CD4-positive, alpha-beta memory T cell (primary cell): Measurements from ENCODE around the gene LDB2. TPM values are rescaled to one million over a fixed set of nuclear protein-coding genes. Genes with fewer than 3 reads are reported as not detected.

Experiments used
- CTCF ChIA-PET: fragments of 350-600 bp; sonication (Branson Sonifier 250); formaldehyde crosslinking; loops from one replicate; lab custom pipeline; 2021; ENCODE audit warnings: inconsistent platforms; ENCODE audit not compliant: partially characterized antibody; lab: Charles Lee
- POLR2A ChIA-PET: fragments of 350-600 bp; sonication (Branson Sonifier 250); formaldehyde crosslinking; loops from one replicate; lab custom pipeline; 2021; ENCODE audit not compliant: partially characterized antibody; lab: Charles Lee
- DNase-seq, 5 donors: peaks; one replicate each; pipeline versions ENCODE4 v3.0.0 to v3.0.0-alpha.2; 2020 to 2022; ENCODE audit warnings: mixed read lengths in 1 of 5
- H3K27ac ChIP-seq: one replicate; pipeline ENCODE4 v1.7.0; 2013; ENCODE audit warnings: low read depth, low read length
- H3K27me3 ChIP-seq: 2 replicates; pipeline ENCODE4 v1.7.0; 2013; ENCODE audit warnings: mild to moderate bottlenecking, low read length, moderate library complexity; ENCODE audit not compliant: insufficient read depth
- H3K36me3 ChIP-seq: 2 replicates; pipeline ENCODE4 v1.7.0; 2013; ENCODE audit warnings: mild to moderate bottlenecking, low read length, moderate library complexity; ENCODE audit not compliant: insufficient read depth
- H3K4me1 ChIP-seq: 2 replicates; pipeline ENCODE4 v1.7.0; 2013; ENCODE audit warnings: mild to moderate bottlenecking, low read length, moderate library complexity; ENCODE audit not compliant: insufficient read depth
- H3K4me3 ChIP-seq, 2 donors: one replicate each; pipeline ENCODE4 v1.7.0; 2013; ENCODE audit warnings: low read length in 2 of 2, mild to moderate bottlenecking in 1 of 2
- H3K9me3 ChIP-seq, 2 donors: one replicate each; pipeline ENCODE4 v1.7.0; 2013; ENCODE audit warnings: low read length in 2 of 2, control low read depth in 1 of 2; ENCODE audit not compliant: control insufficient read depth in 1 of 2
- H3K27ac Mint-ChIP-seq, 7 donors: one replicate each; pipeline ENCODE4 v1.8.0; 2020 to 2021; ENCODE audit warnings: mixed read lengths in 7 of 7, mild to moderate bottlenecking in 6 of 7, inconsistent platforms in 3 of 7, moderate library complexity in 3 of 7
- H3K27me3 Mint-ChIP-seq, 2 donors: one replicate each; pipeline ENCODE4 v1.8.0; 2020 to 2021; ENCODE audit warnings: mixed read lengths in 2 of 2
- H3K36me3 Mint-ChIP-seq, 2 donors: one replicate each; pipeline ENCODE4 v1.8.0; 2020 to 2021; ENCODE audit warnings: mixed read lengths in 2 of 2, inconsistent platforms in 1 of 2, mild to moderate bottlenecking in 1 of 2
- H3K4me1 Mint-ChIP-seq, 4 donors: one replicate each; pipeline ENCODE4 v1.8.0; 2020 to 2021; ENCODE audit warnings: mixed read lengths in 4 of 4, mild to moderate bottlenecking in 1 of 4
- H3K4me3 Mint-ChIP-seq, 8 donors: one replicate each; pipeline ENCODE4 v1.8.0; 2020 to 2021; ENCODE audit warnings: mixed read lengths in 8 of 8, mild to moderate bottlenecking in 7 of 8, moderate library complexity in 6 of 8, inconsistent platforms in 3 of 8
- H3K9me3 Mint-ChIP-seq, 8 donors: one replicate each; pipeline ENCODE4 v1.8.0; 2020 to 2021; ENCODE audit warnings: mixed read lengths in 8 of 8, mild to moderate bottlenecking in 5 of 8, inconsistent platforms in 3 of 8, moderate library complexity in 1 of 8
- intact Hi-C: fragments of 100-400 bp; cut with micrococcal nuclease; formaldehyde crosslinking; loops from one replicate; pipeline ENCODE4 v1.15.1; 2023
- polyA plus RNA-seq, 2 donors: library from polyadenylated mRNA; unstranded; fragments of 300-500 nt; fragmentation: Illumina TruSeq; gene quantifications; one replicate each; pipeline ENCODE4 v1.2.3, GENCODE V29; 2021
- total RNA-seq, 2 experiments: library from RNA; stranded (reverse); gene quantifications; one replicate each; pipeline ENCODE4 v1.2.3, GENCODE V29; 2021

LDB2 gene
- total and polyA plus RNA-seq, 4 experiments from 2014 or later, result not detected

DNA sequence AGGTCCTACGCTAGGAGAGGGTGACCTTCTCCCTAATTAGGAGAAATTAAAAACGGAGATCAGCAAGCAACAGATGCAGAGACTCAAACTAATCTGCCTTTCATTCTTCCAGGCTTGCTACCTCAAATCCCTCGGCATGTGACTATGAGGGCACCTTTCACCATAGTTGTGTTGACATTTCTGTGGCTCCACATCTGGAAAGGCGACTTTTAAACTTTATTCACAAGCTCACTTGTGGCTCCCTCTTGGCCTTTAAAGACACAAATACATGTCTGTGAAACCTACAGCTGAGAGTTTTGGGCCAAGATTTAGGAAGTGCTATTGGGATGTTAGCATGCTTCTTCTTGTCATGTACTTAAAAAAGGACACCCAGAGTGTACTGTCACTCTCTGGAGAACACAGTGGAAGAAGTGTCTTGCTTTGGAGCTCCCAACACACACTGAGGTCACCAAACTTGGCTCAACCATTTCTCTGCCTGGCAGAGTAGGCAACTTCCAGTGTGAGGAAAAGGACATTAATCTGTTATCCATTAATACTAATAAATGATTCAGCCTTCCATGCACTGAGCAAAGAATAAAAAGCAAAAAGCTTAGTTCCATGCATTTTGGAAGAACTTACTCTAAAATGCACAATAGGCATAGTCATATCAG lies 60.1 kb downstream of the LDB2 start:
- ChIA-PET CTCF (no interaction called here), POLR2A (no interaction called here)
- Histone ChIP-seq H3K27me3 (no peaks in the 10 kb centered on the region), H3K4me1 (no peaks in the 10 kb centered on the region), H3K36me3 (no peaks in the 10 kb centered on the region), H3K9me3 (no peaks in the 10 kb centered on the region), H3K4me3 (no peak overlapping the region), H3K27ac (no peak overlapping the region)
- intact Hi-C loops, result no loop called here
- no peaks in the 10 kb centered on the region for H3K9me3 Mint-ChIP-seq
- no peak overlapping the region for H3K27ac Mint-ChIP-seq
- no peaks in the 10 kb centered on the region for H3K4me1 Mint-ChIP-seq
- H3K27me3 Mint-ChIP-seq, result peaks cover 0 to 2% of the 10 kb centered on the region in 2 donors
- H3K4me3 Mint-ChIP-seq, result no peak overlapping the region
- H3K36me3 Mint-ChIP-seq, result no peaks in the 10 kb centered on the region
- no peak for DNase-seq

DNA sequence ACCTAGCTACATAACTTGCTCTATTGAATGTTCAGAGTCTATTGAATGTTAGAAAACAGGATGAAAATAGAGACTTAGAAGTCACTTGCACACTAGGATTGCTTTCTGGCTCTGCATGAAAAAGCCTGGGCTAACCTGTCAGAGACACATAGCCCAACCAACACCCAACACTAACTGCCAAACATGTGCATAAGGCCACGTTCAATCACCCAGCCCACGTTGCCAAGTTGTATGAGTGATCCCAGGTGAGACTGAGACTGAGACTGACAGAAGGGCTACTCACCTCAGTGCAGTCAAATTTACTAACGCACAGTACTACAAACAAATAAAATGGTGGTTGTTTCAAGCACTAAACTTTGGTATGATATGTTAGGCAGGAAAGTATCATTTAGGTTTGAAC lies 61.0 kb downstream of the LDB2 start:
- Histone ChIP-seq H3K4me1 (no peaks in the 10 kb centered on the region), H3K4me3 (no peak overlapping the region), H3K27ac (no peak overlapping the region), H3K9me3 (no peaks in the 10 kb centered on the region), H3K27me3 (no peaks in the 10 kb centered on the region), H3K36me3 (no peaks in the 10 kb centered on the region)
- H3K27me3 Mint-ChIP-seq, result peaks cover 0 to 3% of the 10 kb centered on the region in 2 donors
- ChIA-PET POLR2A (no interaction called here), CTCF (no interaction called here)
- no peak for DNase-seq
- no peak overlapping the region for H3K27ac Mint-ChIP-seq
- no peak overlapping the region for H3K4me3 Mint-ChIP-seq
- H3K36me3 Mint-ChIP-seq, result no peaks in the 10 kb centered on the region
- H3K9me3 Mint-ChIP-seq, result no peaks in the 10 kb centered on the region
- no peaks in the 10 kb centered on the region for H3K4me1 Mint-ChIP-seq
- intact Hi-C loops, result no loop called here

DNA sequence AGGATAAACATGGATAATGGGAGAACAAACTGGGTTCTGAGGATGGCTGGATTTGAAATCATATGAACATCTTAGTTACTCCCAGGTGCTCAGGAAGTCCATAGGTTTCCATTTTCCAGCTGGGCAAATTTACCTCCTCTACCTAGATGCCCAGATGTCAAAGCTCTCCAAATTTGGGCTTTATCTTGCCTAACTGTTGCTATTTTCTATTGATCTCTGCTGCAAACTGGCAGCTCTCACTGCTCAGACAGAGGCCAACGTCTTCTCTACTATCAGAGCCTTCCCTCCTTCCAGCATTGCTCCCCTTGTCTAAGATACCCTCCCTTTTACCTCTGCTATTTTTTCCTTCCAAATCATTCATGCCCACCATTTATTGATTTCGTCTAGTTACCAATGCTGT lies 62.1 kb downstream of the LDB2 start:
- no peaks in the 10 kb centered on the region for H3K27me3 ChIP-seq
- no peaks in the 10 kb centered on the region for H3K4me1 ChIP-seq
- H3K36me3 ChIP-seq, result no peaks in the 10 kb centered on the region
- ChIA-PET POLR2A (no interaction called here), CTCF (no interaction called here)
- H3K4me3 Mint-ChIP-seq, result no peak overlapping the region
- no peaks in the 10 kb centered on the region for H3K4me1 Mint-ChIP-seq
- H3K9me3 ChIP-seq, result no peaks in the 10 kb centered on the region
- intact Hi-C loops, result no loop called here
- H3K9me3 Mint-ChIP-seq, result no peaks in the 10 kb centered on the region
- peaks cover 0 to 3% of the 10 kb centered on the region in 2 donors for H3K27me3 Mint-ChIP-seq
- H3K36me3 Mint-ChIP-seq, result no peaks in the 10 kb centered on the region
- H3K27ac ChIP-seq, result no peak overlapping the region
- DNase-seq, result no peak
- H3K27ac Mint-ChIP-seq, result no peak overlapping the region
- no peak overlapping the region for H3K4me3 ChIP-seq

DNA sequence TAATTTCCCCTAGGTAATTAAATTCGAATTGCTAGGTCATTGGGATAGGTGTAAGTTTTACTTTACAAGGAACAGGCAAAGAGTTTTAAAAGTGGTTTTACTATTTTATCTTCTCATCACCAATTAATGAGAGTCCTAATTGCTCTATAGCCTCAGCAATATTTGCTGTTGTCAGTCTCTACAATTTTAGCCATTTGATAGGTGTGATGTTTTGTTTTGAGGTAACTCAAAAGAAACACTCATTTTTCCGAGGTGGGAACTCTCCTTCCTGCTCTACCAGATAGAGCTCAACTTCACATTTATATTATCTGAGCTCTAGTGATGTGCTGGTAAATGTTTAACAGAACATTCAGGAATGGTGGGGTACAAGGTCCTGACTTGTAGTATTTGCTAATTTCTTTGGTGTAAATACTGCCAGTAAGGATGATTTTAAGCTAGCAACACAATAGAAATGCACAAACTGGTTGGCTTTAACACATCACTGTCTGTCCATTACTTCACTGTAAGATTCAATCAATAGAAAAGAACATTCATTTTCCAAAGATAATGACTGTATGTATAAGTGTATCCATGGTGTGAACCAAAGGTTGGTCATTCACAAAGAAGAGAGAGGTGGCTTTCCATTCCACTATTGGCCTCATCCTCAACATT lies 62.7 kb downstream of the LDB2 start:
- H3K27me3 Mint-ChIP-seq, result peaks cover 0 to 3% of the 10 kb centered on the region in 2 donors
- CTCF ChIA-PET, result no interaction called here
- H3K9me3 Mint-ChIP-seq, result no peaks in the 10 kb centered on the region
- Histone ChIP-seq H3K4me3 (no peak overlapping the region), H3K4me1 (no peaks in the 10 kb centered on the region), H3K27me3 (no peaks in the 10 kb centered on the region), H3K36me3 (no peaks in the 10 kb centered on the region), H3K9me3 (no peaks in the 10 kb centered on the region), H3K27ac (no peak overlapping the region)
- H3K27ac Mint-ChIP-seq, result no peak overlapping the region
- H3K4me3 Mint-ChIP-seq, result no peak overlapping the region
- H3K4me1 Mint-ChIP-seq, result no peaks in the 10 kb centered on the region
- POLR2A ChIA-PET, result no interaction called here
- intact Hi-C loops, result no loop called here
- no peak for DNase-seq
- no peaks in the 10 kb centered on the region for H3K36me3 Mint-ChIP-seq

DNA sequence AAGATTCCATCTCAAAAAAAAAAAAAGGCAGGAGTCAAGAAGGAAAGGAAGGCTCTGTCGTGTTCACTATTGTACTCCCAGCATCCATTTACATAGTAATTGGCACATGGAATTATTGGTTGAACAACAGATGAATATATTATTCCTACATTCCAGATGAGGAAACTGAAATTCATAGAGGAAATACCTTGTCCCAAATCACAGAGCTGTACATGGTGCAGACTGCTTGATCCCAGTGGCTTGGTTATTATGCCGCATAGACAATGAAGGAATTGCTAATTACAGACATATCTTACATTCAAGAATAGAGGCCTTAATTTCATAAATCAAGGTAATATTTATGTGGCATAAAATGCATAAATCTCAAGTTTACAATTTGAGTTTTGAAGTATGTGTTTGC lies 63.6 kb downstream of the LDB2 start:
- H3K4me1 ChIP-seq, result no peaks in the 10 kb centered on the region
- no peaks in the 10 kb centered on the region for H3K27me3 ChIP-seq
- no peak overlapping the region for H3K27ac Mint-ChIP-seq
- no peaks in the 10 kb centered on the region for H3K36me3 ChIP-seq
- H3K36me3 Mint-ChIP-seq, result no peaks in the 10 kb centered on the region
- H3K4me3 ChIP-seq, result no peak overlapping the region
- DNase-seq, result no peak
- H3K4me3 Mint-ChIP-seq, result no peak overlapping the region
- ChIA-PET CTCF (no interaction called here), POLR2A (no interaction called here)
- H3K9me3 ChIP-seq, result no peaks in the 10 kb centered on the region
- peaks cover 3 to 4% of the 10 kb centered on the region in 2 donors for H3K27me3 Mint-ChIP-seq
- no peaks in the 10 kb centered on the region for H3K4me1 Mint-ChIP-seq
- intact Hi-C loops, result no loop called here
- H3K27ac ChIP-seq, result no peak overlapping the region
- H3K9me3 Mint-ChIP-seq, result peaks cover 0 to 6% (median 0%) of the 10 kb centered on the region in 8 donors

DNA sequence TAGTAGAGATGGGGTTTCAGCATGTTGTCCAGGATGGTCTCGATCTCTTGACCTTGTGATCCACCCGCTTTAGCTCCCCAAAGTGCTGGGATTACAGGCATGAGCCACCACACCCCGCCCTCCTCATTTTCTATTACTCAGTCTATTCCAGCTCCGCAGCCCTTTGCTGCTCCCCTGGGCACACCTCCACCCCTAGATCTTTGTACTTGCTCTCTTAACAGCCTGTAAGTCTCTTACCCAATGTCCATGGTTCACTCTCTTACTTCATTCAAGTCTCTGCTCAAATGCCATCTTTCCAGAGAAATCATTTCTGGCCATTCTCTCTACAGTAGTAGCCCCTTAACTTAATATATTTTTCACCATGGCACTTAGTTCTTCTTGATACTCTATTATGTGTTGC lies 64.7 kb downstream of the LDB2 start:
- H3K36me3 ChIP-seq, result no peaks in the 10 kb centered on the region
- ChIA-PET POLR2A (no interaction called here), CTCF (interaction anchor here (0.6 kb wide), 1 partner anchor 491 kb away, joined by 3 read pairs; no protein-coding TSS in a partner anchor)
- Mint-ChIP-seq H3K9me3 (peaks cover 0 to 6% (median 0%) of the 10 kb centered on the region in 8 donors), H3K27me3 (peaks cover 3 to 5% of the 10 kb centered on the region in 2 donors), H3K4me3 (no peak overlapping the region), H3K36me3 (no peaks in the 10 kb centered on the region), H3K4me1 (no peaks in the 10 kb centered on the region), H3K27ac (no peak overlapping the region)
- H3K9me3 ChIP-seq, result no peaks in the 10 kb centered on the region
- no peak overlapping the region for H3K27ac ChIP-seq
- intact Hi-C loops, result no loop called here
- H3K4me1 ChIP-seq, result no peaks in the 10 kb centered on the region
- no peak overlapping the region for H3K4me3 ChIP-seq
- no peak for DNase-seq
- no peaks in the 10 kb centered on the region for H3K27me3 ChIP-seq

DNA sequence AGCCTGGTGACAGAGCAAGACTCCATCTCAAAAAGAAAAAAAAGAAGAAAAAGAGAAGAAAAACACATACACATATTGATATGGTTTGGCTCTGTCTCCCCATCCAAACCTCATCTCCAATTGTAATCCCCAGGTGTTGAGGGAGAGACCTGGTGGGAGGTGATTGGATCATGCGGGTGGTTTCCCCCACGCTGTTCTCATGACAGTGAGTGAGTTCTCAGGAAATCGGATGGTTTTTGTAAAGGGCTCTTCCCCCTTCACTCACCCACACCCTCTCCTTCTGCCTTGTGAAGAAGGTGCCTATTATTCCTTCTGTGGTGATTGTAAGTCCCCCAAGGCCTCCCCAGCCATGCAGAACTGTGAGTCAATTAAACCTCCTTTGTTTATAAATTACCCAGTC lies 68.4 kb downstream of the LDB2 start:
- Histone ChIP-seq H3K4me1 (no peaks in the 10 kb centered on the region), H3K4me3 (no peak overlapping the region), H3K27me3 (no peaks in the 10 kb centered on the region), H3K36me3 (no peaks in the 10 kb centered on the region), H3K27ac (no peak overlapping the region), H3K9me3 (no peaks in the 10 kb centered on the region)
- ChIA-PET POLR2A (no interaction called here), CTCF (no interaction called here)
- Mint-ChIP-seq H3K27ac (no peak overlapping the region), H3K4me1 (no peaks in the 10 kb centered on the region), H3K4me3 (no peak overlapping the region), H3K9me3 (peaks cover 0 to 6% (median 0%) of the 10 kb centered on the region in 8 donors), H3K27me3 (peaks cover 5% of the 10 kb centered on the region in 2 donors), H3K36me3 (no peaks in the 10 kb centered on the region)
- no peak for DNase-seq
- intact Hi-C loops, result no loop called here
